A549 (cell line): Measurements from ENCODE around the gene CALHM3. TPM values are rescaled to one million over a fixed set of nuclear protein-coding genes. Genes with fewer than 3 reads are reported as not detected.

ENCODE experiments used
- ATAC-seq, 2 experiments: fragments of 200-7000 bp in 1 of 2; fragments of >200 bp in 1 of 2; cut with Nextera tagmentation in 1 of 2; cut with Tn5 transposase in 1 of 2; 3 replicates each; pipeline versions ENCODE4 v1.8.0 to v1.9.1; 2018 to 2020; ENCODE audit warnings: mild to moderate bottlenecking in 1 of 2, moderate library complexity in 1 of 2
- CTCF ChIA-PET: fragments of 300-600 bp; sonication (Branson Sonifier 250); formaldehyde crosslinking; extraction: SDS; loops from one replicate; lab custom pipeline; 2021; ENCODE audit warnings: antibody characterized with exemption, inconsistent platforms; lab: Yijun Ruan, JAX
- POLR2A ChIA-PET: fragments of 350-600 bp; formaldehyde crosslinking; extraction: SDS; loops from one replicate; lab custom pipeline; 2021; ENCODE audit warnings: antibody characterized with exemption, inconsistent platforms; lab: Yijun Ruan, JAX
- DNase-seq, 2 experiments: peaks; one replicate each; pipeline versions ENCODE4 v3.0.0 to v3.0.0-alpha.2; 2011 to 2016; ENCODE audit warnings: low read depth in 1 of 2, low spot score in 1 of 2
- FAIRE-seq: peaks from 2 replicates; lab custom pipeline; 2011; peaks lifted over from hg19 to GRCh38; lab: Jason Lieb, UNC
- H3K27ac ChIP-seq, 2 experiments: fragments of >200 bp; sonication (Bioruptor Twin); formaldehyde crosslinking; 3 replicates each; pipeline ENCODE4 v1.5.1; 2016 to 2017
- H3K4me1 ChIP-seq: fragments of >200 bp; sonication (Bioruptor Twin); formaldehyde crosslinking; 3 replicates; pipeline ENCODE4 v1.6.1; 2016
- H3K4me2 ChIP-seq: fragments of >200 bp; sonication (Bioruptor Twin); formaldehyde crosslinking; 3 replicates; pipeline ENCODE4 v1.6.1; 2016
- H3K4me3 ChIP-seq: fragments of >200 bp; sonication (Bioruptor Twin); formaldehyde crosslinking; 3 replicates; pipeline ENCODE4 v1.5.1; 2016
- H3K9me3 ChIP-seq: fragments of >200 bp; sonication (Bioruptor Twin); formaldehyde crosslinking; 3 replicates; pipeline ENCODE4 v1.6.1; 2016
- CBX8 ChIP-seq: fragments of 200-600 bp; sonication (generic); IDR thresholded peaks from 2 replicates; pipeline ENCODE4 v1.6.1; 2016
- CHD2 ChIP-seq: fragments of 150-350 bp; IDR thresholded peaks from 2 replicates; pipeline ENCODE4 v1.6.1; 2014; ENCODE audit warnings: low read length; ENCODE audit not compliant: partially characterized antibody
- EHMT2 ChIP-seq: fragments of 200-600 bp; sonication (generic); IDR thresholded peaks from 2 replicates; pipeline ENCODE4 v1.6.1; 2016; ENCODE audit warnings: antibody characterized with exemption, low read depth, mild to moderate bottlenecking, moderate library complexity
- HDAC2 ChIP-seq: fragments of 200-600 bp; sonication (generic); IDR thresholded peaks from 2 replicates; pipeline ENCODE4 v1.6.1; 2016
- MAFK ChIP-seq: fragments of 450-650 bp; IDR thresholded peaks from 2 replicates; pipeline ENCODE4 v1.6.1; 2014; ENCODE audit not compliant: partially characterized antibody
- NFE2L2 ChIP-seq: fragments of 150-350 bp; conservative IDR thresholded peaks from 2 replicates; pipeline ENCODE4 v1.6.1; 2014; ENCODE audit warnings: low read length
- NR3C1 ChIP-seq: fragments of >200 bp; sonication (Bioruptor Twin); formaldehyde crosslinking; IDR thresholded peaks from 3 replicates; pipeline ENCODE4 v1.6.1; 2017
- RAD21 ChIP-seq, 2 experiments: fragments of >200 bp in 1 of 2; sonication (Bioruptor Twin) in 1 of 2; formaldehyde crosslinking in 1 of 2; IDR thresholded peaks in 1 of 2; conservative IDR thresholded peaks in 1 of 2; 2 replicates in 1 of 2; 3 replicates in 1 of 2; pipeline ENCODE4 v1.6.1; 2012 to 2018; ENCODE audit warnings: inconsistent platforms in 1 of 2
- RNF2 ChIP-seq: fragments of 200-600 bp; sonication (generic); IDR thresholded peaks from 2 replicates; pipeline ENCODE4 v1.6.1; 2016; ENCODE audit warnings: low read depth, mild to moderate bottlenecking, antibody characterized with exemption, moderate library complexity, borderline replicate concordance
- SMC3 ChIP-seq: fragments of >200 bp; sonication (Bioruptor Twin); formaldehyde crosslinking; IDR thresholded peaks from 3 replicates; pipeline ENCODE4 v1.6.1; 2018; ENCODE audit warnings: inconsistent platforms
- ZSCAN20 ChIP-seq: fragments of 250-450 bp; sonication (Bioruptor Pico); IDR thresholded peaks from 2 replicates; pipeline ENCODE4 v1.8.0; 2022; ENCODE audit warnings: mild to moderate bottlenecking, moderate library complexity
- WGBS: methylation state at CpG from one replicate; pipeline ENCODE4 v1.1.6; 2017; ENCODE audit errors: missing lambda C conversion rate; 5-methylcytosine and 5-hydroxymethylcytosine counted together
- polyA plus RNA-seq, 4 experiments: library from polyadenylated mRNA; depleted of rRNA in 3 of 4; stranded (reverse); fragments of >200 nt; fragmentation: RNase III in 1 of 4; extraction: RNeasy Plus Mini Kit Qiagen cat#74134 plus additional on column Dnase treatment in 1 of 4; gene quantifications; 2 replicates in 3 of 4; 3 replicates in 1 of 4; pipeline ENCODE4 v1.2.3, GENCODE V29; 2011 to 2017
- TF ChIP-seq, protein P1 (sequence below): IDR thresholded peaks from 2 replicates; pipeline ENCODE4 v1.6.1; 2012
- TF ChIP-seq, protein P2 (sequence below): fragments of 250-450 bp; sonication (Bioruptor Pico); IDR thresholded peaks from 2 replicates; pipeline ENCODE4 v1.5.0; 2020; ENCODE audit warnings: low read depth, mild to moderate bottlenecking, moderate library complexity
- TF ChIP-seq, protein P3 (sequence below): fragments of 450-650 bp; IDR thresholded peaks from 2 replicates; pipeline ENCODE4 v1.6.1; 2014; ENCODE audit warnings: antibody characterized with exemption

CALHM3 gene
- polyA plus RNA-seq, 2 of the 4 experiments (the other 2 are of a cell fraction), result 0.08 to 0.21 TPM

DNA sequence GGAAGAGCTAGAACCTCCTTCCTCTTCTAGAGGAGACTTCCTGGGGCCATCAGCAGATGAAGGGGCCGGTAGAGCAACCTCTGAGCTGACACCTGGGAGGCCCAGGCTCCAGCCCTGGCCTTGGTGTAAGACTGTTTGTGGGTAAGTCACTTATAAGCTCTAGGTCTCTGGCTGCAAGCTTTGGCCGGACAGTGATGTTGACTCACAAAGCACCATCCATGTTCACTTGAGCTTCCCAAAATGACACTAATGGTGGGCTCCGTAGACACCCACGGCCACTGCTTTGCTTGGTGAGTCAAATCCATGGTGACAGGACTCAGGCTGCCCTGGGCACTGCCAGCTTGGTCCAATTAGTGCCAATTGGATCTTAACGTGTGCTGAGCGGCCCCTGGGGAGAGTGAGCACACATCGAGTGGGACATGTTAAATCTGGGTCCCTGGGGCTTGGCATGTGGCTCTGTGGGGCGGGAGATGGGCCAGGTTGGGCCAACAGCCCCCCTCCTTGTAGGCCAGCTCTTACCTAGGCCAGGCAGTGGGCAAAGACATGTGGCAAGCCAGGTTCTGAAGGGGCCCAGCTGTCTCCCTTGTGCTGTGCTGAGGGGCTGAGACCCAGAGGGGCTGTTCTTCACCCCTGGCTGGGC is 31.1 kb upstream of the CALHM3 start:
- no peak for ATAC-seq
- no peaks in the 10 kb centered on the region for H3K9me3 ChIP-seq
- no peak overlapping the region for H3K4me3 ChIP-seq
- CTCF ChIA-PET, result interaction anchor here (0.7 to 2.8 kb wide), 7 partner anchors 17 to 88 kb away, joined by 3 to 12 read pairs (median 3); no protein-coding TSS in a partner anchor
- POLR2A ChIA-PET, result no interaction called here
- WGBS, result 52% methylated on average over 6 of the region's 8 CpGs
- no peak for DNase-seq
- no peak overlapping the region for H3K27ac ChIP-seq
- H3K4me2 ChIP-seq, result no peak overlapping the region
- no peak for FAIRE-seq
- TF ChIP-seq MAFK (no peak), NFE2L2 (no peak), RNF2 (no peak), EHMT2 (no peak), RAD21 (conservative IDR thresholded peaks at IDR 0.05 in 1 of 2, IDR thresholded peaks at IDR 0.05 in 1 of 2) (no peak), SMC3 (no peak)
- TF ChIP-seq, protein P1, sequence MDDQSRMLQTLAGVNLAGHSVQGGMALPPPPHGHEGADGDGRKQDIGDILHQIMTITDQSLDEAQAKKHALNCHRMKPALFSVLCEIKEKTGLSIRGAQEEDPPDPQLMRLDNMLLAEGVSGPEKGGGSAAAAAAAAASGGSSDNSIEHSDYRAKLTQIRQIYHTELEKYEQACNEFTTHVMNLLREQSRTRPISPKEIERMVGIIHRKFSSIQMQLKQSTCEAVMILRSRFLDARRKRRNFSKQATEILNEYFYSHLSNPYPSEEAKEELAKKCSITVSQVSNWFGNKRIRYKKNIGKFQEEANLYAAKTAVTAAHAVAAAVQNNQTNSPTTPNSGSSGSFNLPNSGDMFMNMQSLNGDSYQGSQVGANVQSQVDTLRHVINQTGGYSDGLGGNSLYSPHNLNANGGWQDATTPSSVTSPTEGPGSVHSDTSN, result no peak
- TF ChIP-seq, all 56 proteins: peak for 0
- no peaks in the 10 kb centered on the region for H3K4me1 ChIP-seq

DNA sequence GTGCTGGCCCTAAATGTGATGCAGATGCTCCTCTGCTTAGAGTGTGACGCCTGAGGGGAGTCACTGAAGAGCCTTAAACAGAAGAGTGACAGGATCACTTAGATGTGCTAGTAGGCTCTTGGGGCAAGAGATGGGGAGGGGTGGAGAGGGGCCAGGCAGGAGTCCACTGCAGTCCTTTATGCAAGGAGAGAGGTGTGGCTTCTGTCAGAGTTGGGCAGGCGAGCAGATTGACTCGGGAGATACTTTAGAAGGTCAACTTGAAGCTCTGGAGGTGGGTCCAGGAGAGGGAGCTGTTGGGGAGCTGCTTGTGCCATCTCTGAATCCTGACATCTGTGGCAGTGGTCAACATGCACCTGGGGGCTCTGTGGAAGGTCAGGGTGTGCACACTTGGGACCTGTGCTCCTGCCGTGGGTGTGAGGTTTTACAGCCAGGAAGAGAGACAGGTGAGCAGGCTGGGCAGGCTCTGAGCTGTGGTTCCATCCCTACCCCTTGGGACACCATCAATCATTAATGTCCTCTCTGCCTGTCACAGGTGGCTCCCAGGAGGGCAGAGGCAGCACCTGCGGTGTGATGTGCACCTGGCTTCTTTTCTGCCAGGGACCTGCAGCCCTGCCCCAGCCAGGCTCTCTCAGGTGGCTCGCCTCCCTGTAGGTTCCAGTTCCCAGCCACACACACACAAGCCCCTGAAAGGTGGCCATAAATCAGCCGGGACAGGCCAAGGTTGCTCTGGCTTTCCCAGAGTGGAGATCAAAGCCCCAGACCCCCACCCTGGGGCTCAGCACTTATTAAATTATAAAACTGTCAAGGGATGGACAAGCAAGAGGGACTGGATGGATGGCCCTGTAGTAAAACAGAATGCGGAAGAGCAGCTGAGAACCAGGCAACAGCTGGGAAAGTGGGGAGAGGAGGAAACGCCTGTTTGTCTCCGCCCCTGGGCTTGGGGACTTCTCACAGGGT is 28.5 kb upstream of the CALHM3 start:
- TF ChIP-seq NR3C1 (no peak), HDAC2 (no peak), RAD21 (conservative IDR thresholded peaks at IDR 0.05 in 1 of 2, IDR thresholded peaks at IDR 0.05 in 1 of 2) (peak in 1 of 2 experiments; percentile 7; a peak in 1 of 5 replicates)
- TF ChIP-seq, protein P2, sequence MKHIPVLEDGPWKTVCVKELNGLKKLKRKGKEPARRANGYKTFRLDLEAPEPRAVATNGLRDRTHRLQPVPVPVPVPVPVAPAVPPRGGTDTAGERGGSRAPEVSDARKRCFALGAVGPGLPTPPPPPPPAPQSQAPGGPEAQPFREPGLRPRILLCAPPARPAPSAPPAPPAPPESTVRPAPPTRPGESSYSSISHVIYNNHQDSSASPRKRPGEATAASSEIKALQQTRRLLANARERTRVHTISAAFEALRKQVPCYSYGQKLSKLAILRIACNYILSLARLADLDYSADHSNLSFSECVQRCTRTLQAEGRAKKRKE (CRISPR knock-in tag), result no peak
- FAIRE-seq (no peak), DNase-seq (no peak), ATAC-seq (peak in 1 of 2 experiments; percentile 18; a peak in 1 of 6 replicates)
- Histone ChIP-seq H3K4me3 (no peak overlapping the region), H3K4me1 (peaks cover 12% of the 10 kb centered on the region), H3K4me2 (no peak overlapping the region), H3K27ac (no peak overlapping the region), H3K9me3 (no peaks in the 10 kb centered on the region)
- ChIA-PET POLR2A (no interaction called here), CTCF (interaction anchor here (1.0 to 1.3 kb wide), 2 partner anchors 17 to 48 kb away, joined by 3 to 4 read pairs; no protein-coding TSS in a partner anchor)
- WGBS, result 57% methylated on average over 9 of the region's 10 CpGs

DNA sequence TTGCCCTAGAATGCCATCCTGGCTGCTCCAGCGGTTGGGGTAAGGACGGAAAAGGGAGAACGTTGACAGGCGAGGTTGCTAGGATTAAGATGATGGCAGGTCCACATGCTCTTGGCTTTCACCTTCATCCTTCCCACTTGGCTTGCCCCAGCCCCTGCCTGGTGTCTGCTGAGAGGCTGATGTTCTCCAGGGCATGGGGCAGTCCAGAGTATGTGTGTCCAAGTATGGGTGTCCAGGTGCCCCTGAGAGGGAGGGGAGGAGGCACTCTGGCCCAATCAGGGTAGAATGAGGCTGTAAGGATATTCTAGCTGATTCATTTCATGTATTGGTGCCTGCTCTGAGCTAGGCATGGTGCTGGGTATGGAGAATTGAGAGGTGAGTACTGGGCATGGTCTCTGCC is 27.0 kb upstream of the CALHM3 start:
- no peaks in the 10 kb centered on the region for H3K9me3 ChIP-seq
- CTCF ChIA-PET, result interaction anchor here (0.6 to 3.2 kb wide), 7 partner anchors 9 to 89 kb away, joined by 3 to 14 read pairs (median 5); partner anchors contain the start of gene NEURL1
- TF ChIP-seq CBX8 (no peak), CHD2 (no peak), ZSCAN20 (no peak)
- TF ChIP-seq, protein P3, sequence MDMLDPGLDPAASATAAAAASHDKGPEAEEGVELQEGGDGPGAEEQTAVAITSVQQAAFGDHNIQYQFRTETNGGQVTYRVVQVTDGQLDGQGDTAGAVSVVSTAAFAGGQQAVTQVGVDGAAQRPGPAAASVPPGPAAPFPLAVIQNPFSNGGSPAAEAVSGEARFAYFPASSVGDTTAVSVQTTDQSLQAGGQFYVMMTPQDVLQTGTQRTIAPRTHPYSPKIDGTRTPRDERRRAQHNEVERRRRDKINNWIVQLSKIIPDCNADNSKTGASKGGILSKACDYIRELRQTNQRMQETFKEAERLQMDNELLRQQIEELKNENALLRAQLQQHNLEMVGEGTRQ, result no peak
- TF ChIP-seq, all 56 proteins: peak for 0
- Histone ChIP-seq H3K4me2 (no peak overlapping the region), H3K4me1 (peaks cover 12% of the 10 kb centered on the region), H3K27ac (no peak overlapping the region; a peak in 1 of 6 replicates), H3K4me3 (no peak overlapping the region)
- WGBS, result 93% methylated on average over 4 of the region's 4 CpGs
- DNase-seq, result no peak
- POLR2A ChIA-PET, result no interaction called here
- FAIRE-seq, result no peak
- no peak for ATAC-seq
